ENCODE results near the gene COL6A1.

GRCh38 chr21:46037331-46038325 lies 56.1 kb downstream of the COL6A1 start:
- TF ChIP-seq CTCF (IDR thresholded peaks at IDR 0.05) (no peak), ZFX (IDR thresholded peaks at IDR 0.05; ENCODE audit: borderline replicate concordance) (no peak)

Data from 22Rv1 (cell line).